HCT116 (cell line): ENCODE measurements around the gene RND3. TPM values are rescaled to one million over a fixed set of nuclear protein-coding genes. Genes with fewer than 3 reads are reported as not detected.

Experiments used
- ATAC-seq: fragments of 200-7000 bp; cut with Tn5 transposase; 2 replicates; pipeline ENCODE4 v1.9.1; 2020; ENCODE audit warnings: mild to moderate bottlenecking, moderate library complexity
- BruUV-seq: library from RNA; stranded (reverse); fragments of 400-500 nt; replicated peaks from 2 replicates; lab custom pipeline; 2021; lab: Mats Ljungman, UMichigan
- CTCF ChIA-PET: fragments of 300-600 bp; sonication (Branson Sonifier 250); formaldehyde crosslinking; loops from one replicate; lab custom pipeline; 2021; ENCODE audit warnings: antibody characterized with exemption; lab: Charles Lee
- POLR2A ChIA-PET: fragments of 300-600, 350-600 bp; sonication (Branson Sonifier 250); formaldehyde crosslinking; loops from one replicate; lab custom pipeline; 2021; ENCODE audit warnings: antibody characterized with exemption; lab: Charles Lee
- RAD21 ChIA-PET, 2 experiments: fragments of 300-600 bp; sonication (Branson Sonifier 250); formaldehyde crosslinking; loops; one replicate each; lab custom pipeline; 2023; ENCODE audit warnings: low total read pairs in 2 of 2; ENCODE audit not compliant: uncharacterized antibody in 2 of 2, unreplicated experiment in 2 of 2, low non-redundant PET in 1 of 2; lab: Charles Lee
- DNase-seq: peaks from one replicate; pipeline ENCODE4 v3.0.0-alpha.2; 2010; ENCODE audit warnings: low read depth, low spot score
- H2AFZ ChIP-seq: fragments of 200-600 bp; shearing (Covaris generic), sonication (generic); 2 replicates; pipeline ENCODE4 v1.6.1; 2017; ENCODE audit warnings: low read depth, mixed run types, mixed read lengths, antibody characterized with exemption, low read length; ENCODE audit not compliant: poor library complexity, severe bottlenecking
- H3K27ac ChIP-seq: 2 replicates; pipeline ENCODE4 v1.5.1; 2012; ENCODE audit warnings: low read depth, low read length
- H3K27me3 ChIP-seq: fragments of 200-600 bp; sonication (generic); 2 replicates; pipeline ENCODE4 v1.6.1; 2016; ENCODE audit warnings: mixed run types, low read length, mixed read lengths; ENCODE audit not compliant: insufficient read depth
- H3K36me3 ChIP-seq, 2 experiments: fragments of 200-500 bp in 1 of 2; fragments of 200-600 bp in 1 of 2; sonication (Bioruptor generic) in 1 of 2; sonication (generic) in 1 of 2; 2 replicates each; pipeline versions ENCODE4 v1.5.1 to v1.6.1; 2014 to 2016; ENCODE audit warnings: low read length in 2 of 2, inconsistent platforms in 1 of 2, mixed read lengths in 1 of 2, mixed run types in 1 of 2; ENCODE audit not compliant: insufficient read depth in 2 of 2, control insufficient read depth in 1 of 2
- H3K4me1 ChIP-seq, 2 experiments: fragments of 200-600 bp in 1 of 2; sonication (generic) in 1 of 2; 2 replicates each; pipeline versions ENCODE4 v1.5.1 to v1.6.1; 2012 to 2017; ENCODE audit warnings: low read length in 2 of 2, inconsistent platforms in 1 of 2, mild to moderate bottlenecking in 1 of 2, mixed read lengths in 1 of 2, mixed run types in 1 of 2, moderate library complexity in 1 of 2; ENCODE audit not compliant: insufficient read depth in 2 of 2, control insufficient read depth in 1 of 2
- H3K4me2 ChIP-seq: fragments of 200-600 bp; sonication (generic); 2 replicates; pipeline ENCODE4 v1.6.1; 2017; ENCODE audit warnings: mixed run types, low read length, mixed read lengths
- H3K4me3 ChIP-seq, 2 experiments: fragments of 200-600 bp in 1 of 2; sonication (generic) in 1 of 2; replicated peaks in 1 of 2; 2 replicates each; pipeline ENCODE4 v1.5.1; 2011 to 2016; ENCODE audit warnings: low read length in 2 of 2, control low read depth in 1 of 2, low read depth in 1 of 2, mild to moderate bottlenecking in 1 of 2, mixed read lengths in 1 of 2, mixed run types in 1 of 2
- H3K79me2 ChIP-seq: fragments of 200-600 bp; sonication (generic); 2 replicates; pipeline ENCODE4 v1.6.1; 2017; ENCODE audit warnings: mild to moderate bottlenecking, mixed run types, low read length, moderate library complexity, mixed read lengths; ENCODE audit not compliant: insufficient read depth
- H3K9ac ChIP-seq: fragments of 200-600 bp; sonication (generic); 2 replicates; pipeline ENCODE4 v1.6.1; 2016; ENCODE audit warnings: low read length, mixed read lengths
- H3K9me2 ChIP-seq: fragments of 200-600 bp; sonication (generic), shearing (Covaris generic); 2 replicates; pipeline ENCODE4 v1.6.1; 2017; ENCODE audit warnings: mixed run types, mild to moderate bottlenecking, moderate library complexity; ENCODE audit not compliant: insufficient read depth
- H3K9me3 ChIP-seq, 2 experiments: fragments of 200-500 bp in 1 of 2; fragments of 200-600 bp in 1 of 2; sonication (Bioruptor generic) in 1 of 2; sonication (generic) in 1 of 2; 2 replicates each; pipeline ENCODE4 v1.6.1; 2014 to 2017; ENCODE audit warnings: low read length in 2 of 2, mixed read lengths in 2 of 2, inconsistent platforms in 1 of 2, low read depth in 1 of 2, mild to moderate bottlenecking in 1 of 2, mixed run types in 1 of 2, moderate library complexity in 1 of 2; ENCODE audit not compliant: control insufficient read depth in 1 of 2, insufficient read depth in 1 of 2
- H4K20me1 ChIP-seq: fragments of 200-600 bp; sonication (generic), shearing (Covaris generic); 2 replicates; pipeline ENCODE4 v1.6.1; 2017; ENCODE audit warnings: mixed run types, mild to moderate bottlenecking, moderate library complexity; ENCODE audit not compliant: insufficient read depth
- ATF3 ChIP-seq: IDR thresholded peaks from 2 replicates; pipeline ENCODE4 v1.6.1; 2012
- EGR1 ChIP-seq: IDR thresholded peaks from 2 replicates; pipeline ENCODE4 v1.6.1; 2012; ENCODE audit warnings: low read depth
- ELF1 ChIP-seq: IDR thresholded peaks from 2 replicates; pipeline ENCODE4 v1.6.1; 2012; ENCODE audit warnings: low read depth, borderline replicate concordance
- EZH2phosphoT487 ChIP-seq: fragments of 200-600 bp; IDR thresholded peaks from 2 replicates; pipeline ENCODE4 v1.6.1; 2018; ENCODE audit warnings: antibody characterized with exemption, borderline replicate concordance
- FOSL1 ChIP-seq: IDR thresholded peaks from 2 replicates; pipeline ENCODE4 v1.6.1; 2012; ENCODE audit warnings: low read depth
- JUND ChIP-seq: IDR thresholded peaks from 2 replicates; pipeline ENCODE4 v1.6.1; 2012
- POLR2A ChIP-seq: IDR thresholded peaks from 2 replicates; pipeline ENCODE4 v1.7.0; 2011; ENCODE audit warnings: borderline replicate concordance; ENCODE audit not compliant: insufficient read depth, insufficient read length; ENCODE audit errors: extremely low read depth
- RAD21 ChIP-seq: IDR thresholded peaks from 2 replicates; pipeline ENCODE4 v1.6.1; 2012; ENCODE audit warnings: low read depth, mild to moderate bottlenecking
- SRF ChIP-seq: IDR thresholded peaks from 2 replicates; pipeline ENCODE4 v1.6.1; 2012; ENCODE audit warnings: low read depth
- TCF7L2 ChIP-seq: IDR thresholded peaks from 2 replicates; pipeline ENCODE4 v1.7.0; 2011; ENCODE audit warnings: borderline replicate concordance, inconsistent platforms; ENCODE audit not compliant: insufficient read depth, insufficient read length; ENCODE audit errors: extremely low read depth
- YY1 ChIP-seq: IDR thresholded peaks from 2 replicates; pipeline ENCODE4 v1.6.1; 2011; ENCODE audit warnings: low read length, low read depth, moderate library complexity, mild to moderate bottlenecking; ENCODE audit not compliant: insufficient replicate concordance; ENCODE audit errors: extremely low read depth
- ZBTB33 ChIP-seq: IDR thresholded peaks from 2 replicates; pipeline ENCODE4 v1.6.1; 2011; ENCODE audit warnings: mild to moderate bottlenecking, low read length, moderate library complexity; ENCODE audit not compliant: insufficient replicate concordance; ENCODE audit errors: extremely low read depth
- ZFX ChIP-seq: fragments of 450-650 bp; IDR thresholded peaks from 2 replicates; pipeline ENCODE4 v1.6.1; 2017
- ZNF274 ChIP-seq: fragments of 200-500 bp; sonication (Bioruptor generic); IDR thresholded peaks from 2 replicates; pipeline ENCODE4 v1.6.1; 2014; ENCODE audit warnings: mild to moderate bottlenecking, low read depth, low read length, inconsistent platforms
- intact Hi-C: fragments of 100-400 bp; cut with micrococcal nuclease; formaldehyde crosslinking; loops from 2 replicates; pipeline ENCODE4 v1.10.0; 2022
- total RNA-seq: library from RNA; stranded (reverse); gene quantifications from one replicate; pipeline ENCODE4 v1.2.1, GENCODE V29; 2021; ENCODE audit not compliant: unreplicated experiment

The RND3 gene
- total RNA-seq, 1 experiment from 2014 or later, result 15.0 TPM

GRCh38 chr2:150494234-150494945 lies 6.9 kb upstream of the RND3 start:
- Histone ChIP-seq H3K27ac (no peak overlapping the region), H4K20me1 (no peaks in the 10 kb centered on the region), H3K36me3 (no peaks in the 10 kb centered on the region), H3K9me3 (no peaks in the 10 kb centered on the region), H3K9me2 (no peaks in the 10 kb centered on the region), H2AFZ (no peak overlapping the region), H3K9ac (no peak overlapping the region), H3K4me2 (no peak overlapping the region), H3K27me3 (no peaks in the 10 kb centered on the region), H3K4me3 (no peak overlapping the region), H3K4me1 (no peaks in the 10 kb centered on the region), H3K79me2 (no peaks in the 10 kb centered on the region)
- no TSS peak for BruUV-seq
- ChIA-PET RAD21 (no interaction called here), CTCF (no interaction called here), POLR2A (no interaction called here)
- ATAC-seq (no peak), DNase-seq (no peak)
- intact Hi-C loops, result no loop called here
- no peak for TF ChIP-seq RAD21
- TF ChIP-seq ZFX, result no peak
- TF ChIP-seq TCF7L2, result no peak
- TF ChIP-seq ZNF274, result no peak
- TF ChIP-seq ZBTB33, result no peak
- no peak for TF ChIP-seq EZH2phosphoT487
- TF ChIP-seq FOSL1, result no peak
- no peak for TF ChIP-seq ATF3
- no peak for TF ChIP-seq EGR1
- no peak for TF ChIP-seq JUND
- TF ChIP-seq SRF, result no peak
- no peak for TF ChIP-seq YY1
- no peak for TF ChIP-seq POLR2A
- no peak for TF ChIP-seq ELF1
